CD4-positive, alpha-beta T cell treated with Interleukin-17A for 4 hours (primary cell): ENCODE measurements around the gene ABHD17C.

Source experiments
- DNase-seq: peaks from one replicate; pipeline ENCODE4 v3.0.0-alpha.2; 2020; ENCODE audit warnings: mixed read lengths

Gene ABHD17C

DNA sequence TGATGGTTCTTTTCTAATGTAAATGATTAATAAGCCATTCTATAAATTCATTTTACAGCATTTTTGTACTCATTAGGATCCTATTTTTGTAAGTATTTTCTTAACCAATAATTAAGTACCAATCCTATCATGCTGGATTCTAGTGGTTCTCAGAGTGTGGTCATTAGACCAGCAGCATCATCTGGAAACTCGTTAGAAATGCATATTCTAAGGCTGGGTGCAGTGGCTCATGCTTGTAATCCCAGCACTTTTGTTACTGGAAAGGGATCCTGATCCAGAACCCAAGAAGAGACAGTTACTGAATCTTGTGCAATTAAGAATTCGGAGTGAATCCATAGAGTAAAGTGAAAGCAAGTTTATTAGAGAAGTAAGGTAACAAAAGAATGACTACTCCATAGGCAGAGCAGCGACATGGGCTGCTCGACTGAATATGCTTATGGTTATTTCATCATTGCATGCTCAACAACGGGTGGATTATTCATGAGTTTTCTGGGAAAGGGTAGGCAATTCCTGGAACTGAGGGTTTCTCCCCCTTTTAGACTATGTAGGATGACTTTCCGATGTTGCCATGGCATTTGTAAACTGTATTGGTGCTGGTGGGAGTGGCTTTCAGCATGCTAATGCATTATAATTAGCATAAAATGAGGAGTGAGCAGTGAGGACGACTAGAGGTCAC is 74.2 kb downstream of the ABHD17C start:
- no peak for DNase-seq

GRCh38 chr15:80769829-80770705 is 75.0 kb downstream of the ABHD17C start:
- DNase-seq = no peak

DNA sequence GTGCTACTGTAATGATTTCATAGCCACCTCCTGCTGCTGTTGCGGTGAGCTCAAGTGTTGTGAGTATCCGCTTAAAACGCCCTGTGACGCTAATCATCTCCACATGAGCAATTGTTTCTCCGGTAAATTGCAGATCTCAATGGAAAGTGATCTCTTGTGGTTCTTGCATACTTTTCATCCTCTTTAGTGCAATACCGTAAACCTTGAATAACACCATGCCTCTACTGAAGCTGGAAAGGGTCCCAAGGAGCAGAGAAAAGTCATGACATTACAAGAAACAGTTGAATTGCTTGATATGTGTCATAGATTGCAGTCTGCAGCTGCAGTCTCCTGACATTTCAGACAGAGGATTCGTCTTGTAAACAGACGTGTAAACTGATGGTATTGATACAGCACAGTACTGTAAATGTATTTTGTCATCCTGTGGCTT is 78.0 kb downstream of the ABHD17C start:
- DNase-seq = no peak

DNA sequence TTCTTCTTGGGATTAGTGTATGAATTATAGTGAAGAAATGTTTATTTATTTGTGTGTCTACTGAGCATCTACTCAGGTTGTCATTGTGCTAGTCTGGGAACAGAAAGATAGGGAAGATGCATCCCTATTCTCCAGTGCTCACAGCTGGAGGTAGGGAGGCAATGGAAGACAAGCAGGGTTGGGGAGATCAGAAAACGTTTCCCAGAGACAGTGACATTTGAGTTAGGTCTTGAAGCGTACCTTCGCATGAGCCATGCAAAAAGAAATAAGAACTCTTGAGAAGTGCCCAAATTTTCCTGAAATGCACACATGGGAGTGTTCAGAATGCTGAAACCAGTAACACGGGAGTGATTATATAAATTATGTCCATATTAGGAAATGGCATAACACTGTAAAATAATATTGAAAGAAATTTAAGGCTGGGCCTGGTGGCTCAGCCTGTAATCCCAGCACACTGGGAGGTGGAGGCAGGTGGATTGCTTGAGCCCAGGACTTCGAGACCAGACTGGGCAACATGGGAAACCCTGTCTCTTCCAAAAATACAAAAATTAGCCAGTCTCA is 78.8 kb downstream of the ABHD17C start:
- no peak for DNase-seq

DNA sequence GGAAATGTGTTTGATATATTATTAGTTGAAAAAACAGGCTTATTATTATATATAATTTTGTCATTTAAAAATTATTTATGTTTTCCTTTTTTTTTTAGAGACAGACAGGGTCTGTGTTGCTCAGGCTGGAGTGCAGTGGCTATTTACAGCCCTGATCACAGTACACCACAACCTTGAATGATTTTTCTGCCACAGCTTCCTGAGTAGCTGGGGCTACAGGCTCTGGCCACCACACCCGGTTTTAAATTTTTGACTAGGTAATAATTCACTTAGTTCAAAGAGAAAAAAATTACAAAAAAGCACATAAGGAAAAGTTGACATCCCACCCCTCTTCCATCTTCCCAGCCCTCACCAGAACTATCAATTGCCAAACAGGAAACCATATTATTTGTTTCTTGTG is 79.4 kb downstream of the ABHD17C start:
- no peak for DNase-seq

- no peak for DNase-seq
Observed at GRCh38 chr15:80775338-80775737, 80.2 kb downstream of the ABHD17C start.

- DNase-seq = peak; percentile 68
Observed at GRCh38 chr15:80776420-80777045, 81.4 kb downstream of the ABHD17C start.

- DNase-seq = no peak
Observed at GRCh38 chr15:80777137-80777536, 82.0 kb downstream of the ABHD17C start.

- DNase-seq = no peak
Observed at GRCh38 chr15:80777826-80778620, 82.9 kb downstream of the ABHD17C start.

DNA sequence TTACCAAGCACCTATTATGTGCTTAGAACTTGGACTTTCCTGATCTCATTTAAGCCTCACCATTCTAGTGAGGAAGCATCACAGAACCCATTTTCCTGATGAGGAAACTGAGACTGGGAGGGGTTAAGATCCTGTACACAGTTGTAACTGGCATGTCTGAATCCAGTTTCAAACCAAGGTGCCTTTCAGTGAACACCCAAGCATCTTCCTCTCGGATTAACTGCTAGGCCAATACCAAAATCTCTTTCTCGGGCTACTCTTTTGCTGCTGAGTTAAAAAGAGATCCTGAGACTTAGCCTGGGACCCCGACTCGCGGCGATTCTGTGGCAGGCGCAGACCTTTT is 83.5 kb downstream of the ABHD17C start:
- DNase-seq = no peak

GRCh38 chr15:80778964-80779657 is 84.0 kb downstream of the ABHD17C start, which contains the start of gene CEMIP:
TSS of gene CEMIP (plus strand) at chr15:80779370. CDS start at chr15:80873880, 94,510 bp downstream.
- peak; percentile 23 for DNase-seq

DNA sequence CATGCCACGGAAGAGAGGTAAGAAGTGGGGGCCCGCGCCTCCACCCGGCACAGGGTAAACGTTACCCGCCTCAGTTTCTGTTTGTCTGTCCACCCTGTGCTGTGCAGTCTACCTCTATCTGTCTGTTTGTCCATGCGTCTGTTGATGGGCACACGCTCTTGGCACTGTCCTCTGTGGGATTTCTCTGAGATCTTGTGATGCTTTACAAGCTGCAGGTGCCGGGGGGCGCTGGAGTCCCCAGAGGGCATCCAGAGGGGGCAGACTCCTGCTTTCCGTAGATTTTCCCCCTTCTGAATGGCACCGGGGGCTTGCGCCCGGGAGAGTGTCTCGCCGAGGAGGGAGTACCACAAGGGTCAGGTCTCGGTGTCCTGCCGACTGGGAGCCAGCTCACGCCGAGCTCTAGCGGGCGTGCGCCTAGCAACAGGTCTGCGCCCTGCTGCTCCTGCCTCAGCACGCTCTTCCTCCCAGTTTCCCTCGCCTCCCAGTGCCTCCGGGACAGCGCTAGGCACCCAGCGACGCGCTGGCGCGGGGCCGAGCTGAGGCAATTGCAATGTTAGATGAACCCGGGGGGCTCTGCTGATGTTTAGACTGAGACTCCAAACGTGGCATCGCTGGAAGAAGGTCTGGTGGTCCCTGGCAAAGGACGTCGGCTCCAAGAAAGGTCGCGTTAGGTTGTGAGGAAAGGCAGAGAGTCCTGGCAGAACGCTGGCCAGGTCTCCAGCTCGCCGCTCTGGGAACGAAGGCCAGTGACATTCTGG is 84.7 kb downstream of the ABHD17C start:
- DNase-seq = no peak

GRCh38 chr15:80780416-80781221 is 85.5 kb downstream of the ABHD17C start:
- peak; percentile 14 for DNase-seq

- DNase-seq = no peak
Observed at GRCh38 chr15:80783260-80783659, 88.2 kb downstream of the ABHD17C start.

DNA sequence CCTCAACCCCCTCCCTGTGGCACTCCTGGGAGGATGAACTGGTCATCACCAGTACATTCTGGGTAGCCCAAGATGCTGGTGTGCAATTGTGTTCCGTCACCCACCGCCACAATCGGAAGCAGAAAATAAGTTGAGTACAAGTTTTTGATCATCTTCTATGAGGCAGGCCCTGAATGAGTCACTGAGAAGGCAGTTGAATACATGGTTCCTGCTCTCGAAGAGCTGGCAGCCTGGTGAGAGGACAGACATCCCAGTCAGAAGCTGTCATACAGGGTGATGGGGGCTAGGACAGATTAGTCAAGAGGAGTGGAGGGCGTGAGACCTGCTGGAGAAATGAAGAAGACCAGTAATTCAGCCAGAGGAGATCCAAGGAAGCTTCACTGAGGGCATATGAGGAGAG is 90.2 kb downstream of the ABHD17C start:
- DNase-seq = no peak

DNA sequence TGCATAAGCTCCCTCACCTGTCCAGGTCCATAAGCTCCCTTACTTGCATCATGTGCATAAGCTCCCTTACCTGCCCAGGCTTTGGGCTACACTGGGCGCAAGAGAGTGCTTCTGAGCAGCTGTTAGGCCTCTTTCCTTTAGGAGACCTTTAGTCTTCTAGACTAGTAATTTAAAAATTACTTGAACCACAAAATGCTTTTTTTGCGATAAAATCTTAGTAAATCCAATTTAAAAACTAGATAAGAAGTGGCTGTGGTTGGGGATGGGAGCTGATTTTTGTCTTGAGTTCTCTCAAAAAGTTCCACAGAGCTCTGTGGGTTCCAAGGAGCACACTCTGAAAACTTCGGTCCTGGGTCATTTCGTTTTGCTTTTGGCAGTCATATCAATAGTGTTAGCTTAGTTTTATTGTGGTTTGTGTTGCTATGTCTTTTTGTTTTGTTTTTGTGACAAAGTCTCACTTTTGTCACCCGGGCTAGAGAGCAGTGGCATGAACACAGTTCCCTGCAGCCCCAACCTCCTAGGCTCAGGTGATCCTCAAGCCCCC is 90.8 kb downstream of the ABHD17C start:
- DNase-seq = no peak

- DNase-seq = no peak
Observed at GRCh38 chr15:80787316-80787715, 92.2 kb downstream of the ABHD17C start.

DNA sequence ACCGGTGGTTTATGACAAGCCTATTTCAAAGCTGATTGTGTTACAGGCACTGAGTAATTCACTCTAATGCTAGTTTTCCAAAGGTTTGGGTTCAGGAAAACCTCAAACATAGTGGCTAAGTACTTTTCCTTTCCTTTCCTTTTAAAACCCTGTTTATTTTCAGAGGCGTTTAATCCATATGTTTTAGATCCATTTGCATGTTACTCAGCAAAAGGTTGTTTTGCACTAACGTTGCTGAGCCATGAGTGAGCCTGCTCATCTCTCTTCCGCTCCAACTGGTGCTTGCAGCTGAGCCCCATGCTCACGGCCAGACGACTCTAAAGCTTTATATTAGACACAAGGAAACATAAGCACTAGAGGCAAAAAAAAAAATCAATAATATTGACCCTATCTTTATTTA is 93.4 kb downstream of the ABHD17C start:
- no peak for DNase-seq

GRCh38 chr15:80789296-80789695 is 94.2 kb downstream of the ABHD17C start:
- no peak for DNase-seq

GRCh38 chr15:80789796-80790195 is 94.7 kb downstream of the ABHD17C start:
- no peak for DNase-seq
